GM19239 (cell line): Measurements from ENCODE around the gene TFAP2E.
A peak's percentile ranks its signal among the peaks of the same experiment; 100 is the strongest.
"Not testable (repeated sequence)": the region's sequence is repeated elsewhere in the genome, so short reads cannot be mapped to it uniquely, and the experiment has no call there.

ENCODE experiments used
- DNase-seq: peaks from one replicate; pipeline ENCODE4 v3.0.0; 2011; ENCODE audit warnings: low spot score; ENCODE audit not compliant: insufficient read length
- FAIRE-seq: peaks from 2 replicates; lab custom pipeline; 2011; peaks lifted over from hg19 to GRCh38; lab: Jason Lieb, UNC

TFAP2E gene

DNA sequence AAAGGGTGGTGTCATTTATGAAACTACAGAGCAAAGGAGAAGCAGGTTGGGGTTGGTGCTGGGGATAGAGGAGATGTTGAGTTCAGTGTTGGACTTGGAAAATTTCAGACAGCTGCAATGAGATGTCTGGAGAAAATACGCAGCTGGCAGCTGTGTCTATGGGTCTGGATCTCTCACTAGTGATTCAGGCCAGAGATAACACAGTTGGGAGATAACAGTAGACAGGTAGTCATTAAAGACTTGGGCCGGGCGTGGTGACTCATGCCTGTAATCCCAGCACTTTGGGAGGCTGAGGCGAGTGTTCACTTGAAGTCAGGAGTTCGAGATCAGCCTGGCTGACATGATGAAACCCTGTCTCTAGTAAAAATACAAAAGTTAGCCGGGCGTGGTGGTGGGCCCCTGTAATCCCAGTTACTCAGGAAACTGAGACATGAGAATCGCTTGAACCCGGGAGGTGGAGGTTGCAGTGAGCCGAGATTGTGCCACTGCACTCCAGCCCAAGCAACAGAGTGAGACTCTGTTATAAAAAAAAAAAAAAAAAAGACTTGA, 2.5 kb upstream of the TFAP2E start:
- DNase-seq (no peak), FAIRE-seq (no peak)

DNA sequence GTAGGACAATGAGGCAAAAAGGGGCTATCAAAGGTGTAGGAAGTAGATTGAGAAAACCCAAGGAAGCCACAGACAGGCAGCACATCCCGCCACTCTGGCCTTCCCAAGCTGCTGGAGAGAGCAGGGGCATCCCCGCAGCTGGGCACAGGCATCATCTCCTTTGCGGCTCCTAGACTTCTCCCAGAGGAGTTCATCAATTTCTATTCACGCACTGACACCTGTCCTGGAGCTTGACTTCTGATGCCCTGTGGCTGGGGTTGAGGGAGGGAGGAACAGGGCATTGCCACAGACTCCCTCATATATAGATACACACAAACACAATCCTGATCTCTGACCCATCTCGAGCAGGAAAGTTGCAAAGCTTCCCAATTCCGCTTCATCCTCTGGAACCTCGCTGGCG, 1.9 kb upstream of the TFAP2E start:
- FAIRE-seq, result no peak
- DNase-seq, result no peak

DNA sequence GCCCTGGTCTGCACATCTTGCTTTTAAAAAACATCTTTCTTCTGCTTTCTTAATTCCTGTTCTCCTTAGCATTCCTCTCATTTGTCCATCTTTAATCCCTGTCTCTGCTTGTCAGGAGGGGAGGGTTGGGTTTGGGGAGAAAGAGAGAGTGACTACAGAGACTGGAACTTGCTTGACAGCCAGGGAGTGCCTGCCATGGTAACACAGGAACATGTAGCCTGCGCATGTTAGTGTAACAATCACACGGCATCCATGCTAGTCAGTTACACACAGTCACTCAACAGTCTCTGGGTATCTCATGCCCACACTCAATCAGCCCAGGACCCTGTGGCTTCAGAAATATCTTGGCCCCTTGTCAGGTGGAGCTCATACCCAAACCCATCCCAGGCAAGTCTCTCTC, 818 bp upstream of the TFAP2E start:
- DNase-seq, result no peak

DNA sequence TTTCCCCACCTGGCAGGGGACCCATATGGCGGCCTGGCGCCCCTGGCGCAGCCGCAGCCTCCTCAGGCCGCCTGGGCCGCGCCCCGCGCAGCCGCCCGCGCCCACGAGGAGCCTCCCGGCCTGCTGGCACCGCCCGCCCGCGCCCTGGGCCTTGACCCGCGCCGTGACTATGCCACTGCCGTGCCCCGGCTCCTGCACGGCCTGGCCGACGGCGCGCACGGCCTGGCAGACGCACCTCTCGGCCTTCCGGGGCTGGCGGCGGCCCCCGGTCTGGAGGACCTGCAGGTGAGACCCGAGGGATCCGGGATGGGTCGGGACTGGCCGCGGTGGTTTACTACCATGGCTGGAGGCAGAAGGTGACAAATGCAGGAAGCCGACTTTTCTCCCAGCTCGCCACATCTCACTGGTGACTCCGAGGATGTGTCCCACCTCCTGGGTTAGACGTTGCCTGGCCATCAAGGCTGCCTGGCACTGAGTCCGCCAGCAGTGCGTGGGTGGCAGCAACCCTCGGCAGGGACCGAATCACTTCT, 1.1 kb downstream of the TFAP2E start:
- DNase-seq (no peak), FAIRE-seq (no peak)

More for the DNA sequence above, 818 bp upstream of the TFAP2E start:
- no peak for FAIRE-seq

DNA sequence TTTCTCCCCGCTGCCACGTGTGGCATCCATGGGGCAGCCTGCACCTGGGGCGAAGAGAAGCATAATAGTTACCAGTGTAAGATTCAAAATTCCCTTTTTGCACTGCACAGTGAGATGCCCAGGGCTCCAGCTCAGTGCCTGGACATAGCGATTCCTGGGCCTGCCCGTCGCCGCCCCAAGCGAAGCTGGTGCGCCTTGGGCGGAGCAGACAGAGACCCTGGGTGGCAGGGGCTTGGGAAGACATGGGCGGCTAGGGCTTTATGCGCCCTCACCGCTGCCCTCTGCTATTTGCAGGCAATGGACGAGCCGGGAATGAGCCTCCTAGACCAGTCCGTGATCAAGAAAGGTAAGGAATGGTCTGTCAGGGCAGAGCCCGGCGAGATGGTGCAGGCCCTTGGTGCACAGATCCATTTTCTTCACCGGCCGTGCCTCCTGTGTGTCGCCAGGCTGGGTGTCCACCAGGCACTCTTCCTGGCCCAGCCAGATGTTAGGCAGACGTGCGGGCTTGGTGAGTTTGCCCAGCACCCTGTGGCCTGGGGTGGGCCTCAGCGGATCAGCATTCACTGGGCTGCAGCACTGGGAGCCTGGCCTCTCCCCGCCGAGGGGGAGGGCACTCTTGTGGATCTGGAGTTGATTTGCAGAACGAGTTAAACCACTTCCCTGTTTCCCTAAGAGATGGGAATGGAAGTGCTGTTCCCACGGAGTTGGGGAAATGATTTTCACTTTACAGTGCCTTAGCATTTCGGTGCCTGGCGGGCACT, 1.7 kb downstream of the TFAP2E start:
- FAIRE-seq (no peak), DNase-seq (no peak)

DNA sequence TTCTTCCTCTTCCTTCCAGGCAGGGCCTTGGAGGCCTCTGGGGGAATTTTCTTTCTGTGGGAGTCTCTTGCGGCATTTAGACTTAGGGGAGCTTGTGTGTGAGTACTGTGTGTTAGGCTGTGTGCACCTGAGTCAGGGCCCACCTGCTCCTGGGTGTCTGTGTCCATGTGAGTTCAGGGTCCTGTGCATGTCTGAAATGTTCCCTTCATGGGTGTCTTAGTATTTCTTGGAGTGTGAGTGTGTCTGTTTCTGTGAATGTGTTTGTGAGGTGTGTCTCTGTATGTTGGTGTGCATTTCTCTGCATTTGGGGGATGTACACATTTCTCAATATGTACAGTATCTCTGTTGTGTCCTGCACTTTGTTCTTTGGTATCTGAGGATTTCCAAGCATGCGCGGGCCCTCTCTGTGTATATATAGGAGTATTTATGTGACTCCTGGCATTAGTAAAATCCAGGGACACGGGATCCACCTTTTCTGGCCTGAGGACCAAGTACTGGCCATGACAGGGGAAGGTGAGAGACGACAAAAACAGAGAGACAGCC, 2.4 kb downstream of the TFAP2E start:
- DNase-seq (no peak), FAIRE-seq (no peak)

DNA sequence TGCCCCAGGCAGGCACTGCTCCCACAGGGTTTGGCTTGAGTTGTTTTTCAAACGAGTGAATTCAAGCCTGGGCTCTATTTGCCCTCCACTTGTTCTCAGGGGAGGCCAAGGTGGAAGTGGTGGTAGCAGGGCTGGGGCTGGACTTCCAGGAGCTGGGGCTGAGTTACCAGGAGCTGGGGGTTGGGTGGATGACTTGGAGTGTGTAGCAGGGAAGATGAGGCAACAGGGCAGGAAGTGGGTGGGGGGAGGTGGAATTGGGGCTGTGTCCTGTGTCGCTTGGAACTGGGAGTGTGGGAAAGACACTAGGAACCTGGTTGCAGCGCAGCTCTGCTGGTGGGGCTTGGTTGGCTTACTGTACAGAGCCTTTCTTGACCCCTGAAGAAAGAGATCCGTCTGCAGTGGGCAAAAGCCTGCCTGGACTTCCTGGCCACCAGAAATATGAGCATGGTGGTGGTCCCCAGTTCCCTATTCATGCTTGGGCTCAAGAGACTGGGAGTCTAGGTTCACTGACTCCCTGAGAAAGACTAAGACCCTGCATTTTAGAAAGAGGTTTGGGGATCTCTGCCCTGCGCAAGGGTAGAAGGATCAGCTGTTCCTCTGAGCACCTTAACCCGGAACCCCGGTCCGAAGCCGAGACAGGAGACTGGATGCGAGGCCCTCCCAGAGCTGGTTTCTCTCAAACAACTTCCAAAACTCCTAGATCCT, 3.1 kb downstream of the TFAP2E start:
- DNase-seq, result no peak

DNA sequence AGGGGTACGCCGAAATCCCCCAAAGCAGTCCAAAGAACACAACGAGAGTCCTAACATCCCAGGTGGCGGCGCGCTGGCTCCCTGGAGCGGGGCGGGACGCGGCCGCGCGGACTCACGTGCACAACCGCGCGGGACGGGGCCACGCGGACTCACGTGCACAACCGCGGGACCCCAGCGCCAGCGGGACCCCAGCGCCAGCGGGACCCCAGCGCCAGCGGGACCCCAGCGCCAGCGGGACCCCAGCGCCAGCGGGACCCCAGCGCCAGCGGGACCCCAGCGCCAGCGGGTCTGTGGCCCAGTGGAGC, 3.6 kb downstream of the TFAP2E start:
- FAIRE-seq, DNase-seq: not testable (repeated sequence)

More for the DNA sequence above, 3.1 kb downstream of the TFAP2E start:
- no peak for FAIRE-seq

DNA sequence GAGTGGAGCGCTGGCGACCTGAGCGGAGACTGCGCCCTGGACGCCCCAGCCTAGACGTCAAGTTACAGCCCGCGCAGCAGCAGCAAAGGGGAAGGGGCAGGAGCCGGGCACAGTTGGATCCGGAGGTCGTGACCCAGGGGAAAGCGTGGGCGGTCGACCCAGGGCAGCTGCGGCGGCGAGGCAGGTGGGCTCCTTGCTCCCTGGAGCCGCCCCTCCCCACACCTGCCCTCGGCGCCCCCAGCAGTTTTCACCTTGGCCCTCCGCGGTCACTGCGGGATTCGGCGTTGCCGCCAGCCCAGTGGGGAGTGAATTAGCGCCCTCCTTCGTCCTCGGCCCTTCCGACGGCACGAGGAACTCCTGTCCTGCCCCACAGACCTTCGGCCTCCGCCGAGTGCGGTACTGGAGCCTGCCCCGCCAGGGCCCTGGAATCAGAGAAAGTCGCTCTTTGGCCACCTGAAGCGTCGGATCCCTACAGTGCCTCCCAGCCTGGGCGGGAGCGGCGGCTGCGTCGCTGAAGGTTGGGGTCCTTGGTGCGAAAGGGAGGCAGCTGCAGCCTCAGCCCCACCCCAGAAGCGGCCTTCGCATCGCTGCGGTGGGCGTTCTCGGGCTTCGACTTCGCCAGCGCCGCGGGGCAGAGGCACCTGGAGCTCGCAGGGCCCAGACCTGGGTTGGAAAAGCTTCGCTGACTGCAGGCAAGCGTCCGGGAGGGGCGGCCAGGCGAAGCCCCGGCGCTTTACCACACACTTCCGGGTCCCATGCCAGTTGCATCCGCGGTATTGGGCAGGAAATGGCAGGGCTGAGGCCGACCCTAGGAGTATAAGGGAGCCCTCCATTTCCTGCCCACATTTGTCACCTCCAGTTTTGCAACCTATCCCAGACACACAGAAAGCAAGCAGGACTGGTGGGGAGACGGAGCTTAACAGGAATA, 4.2 kb downstream of the TFAP2E start:
- DNase-seq, result peak; percentile 93
- FAIRE-seq, result peak; percentile 84

DNA sequence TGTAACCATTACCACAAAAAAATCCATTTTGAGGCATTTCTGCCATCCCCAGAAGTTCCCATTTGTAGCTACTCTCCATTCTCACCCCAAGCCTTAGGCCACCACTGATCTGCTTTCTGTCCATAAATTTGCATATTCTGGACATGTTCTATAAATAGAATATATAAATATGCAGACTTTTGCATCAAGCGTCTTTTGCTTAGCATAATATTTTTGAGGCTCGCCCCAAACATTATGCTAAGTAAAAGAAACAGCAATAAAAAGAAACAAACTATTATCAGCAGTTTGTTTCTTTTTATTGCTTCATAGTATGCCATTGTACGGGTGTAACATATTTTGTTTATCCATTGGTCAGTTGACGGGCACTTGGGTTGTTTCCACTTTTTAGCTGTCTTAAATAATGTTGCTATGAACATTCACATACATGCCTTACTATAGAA, 7.9 kb downstream of the TFAP2E start:
- DNase-seq, result no peak
- no peak for FAIRE-seq

DNA sequence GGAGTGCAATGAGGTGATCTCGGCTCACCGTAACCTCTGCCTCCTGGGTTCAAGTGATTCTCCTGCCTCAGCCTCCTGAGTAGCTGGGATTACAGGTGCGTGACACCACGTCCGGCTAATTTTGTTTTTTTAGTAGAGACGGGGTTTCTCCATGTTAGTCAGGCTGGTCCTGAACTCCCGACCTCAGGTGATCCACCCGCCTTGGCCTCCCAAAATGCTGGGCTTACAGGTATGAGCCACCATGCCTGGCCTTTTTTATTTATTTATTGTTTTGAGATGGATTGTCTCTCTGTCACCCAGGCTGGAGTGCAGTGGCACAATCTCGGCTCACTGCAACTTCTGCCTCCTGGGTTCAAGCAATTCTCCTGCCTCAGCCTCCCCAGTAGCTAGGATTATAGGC, 8.5 kb downstream of the TFAP2E start:
- not testable (repeated sequence) for FAIRE-seq

DNA sequence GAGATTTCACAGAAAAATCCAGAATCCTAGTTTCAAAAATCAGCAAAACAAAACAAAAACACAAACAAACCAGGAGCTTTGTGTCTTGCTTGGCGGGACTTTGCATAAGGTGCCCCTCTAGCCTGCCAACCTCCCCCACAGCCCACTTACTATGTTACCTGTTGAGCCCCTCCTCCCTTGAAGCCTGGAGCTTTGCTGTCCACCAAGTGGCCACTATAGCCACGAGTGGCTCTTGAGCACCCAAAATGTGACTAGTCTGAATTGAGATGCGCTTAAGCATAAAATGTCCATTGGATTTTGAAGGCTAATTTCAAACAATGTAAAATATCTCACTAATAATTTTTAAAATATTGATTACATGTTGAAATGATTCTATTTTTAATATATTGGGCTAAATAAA, 12.2 kb downstream of the TFAP2E start:
- DNase-seq, result no peak
- no peak for FAIRE-seq

More for the DNA sequence above, 8.5 kb downstream of the TFAP2E start:
- DNase-seq, result not testable (repeated sequence)

DNA sequence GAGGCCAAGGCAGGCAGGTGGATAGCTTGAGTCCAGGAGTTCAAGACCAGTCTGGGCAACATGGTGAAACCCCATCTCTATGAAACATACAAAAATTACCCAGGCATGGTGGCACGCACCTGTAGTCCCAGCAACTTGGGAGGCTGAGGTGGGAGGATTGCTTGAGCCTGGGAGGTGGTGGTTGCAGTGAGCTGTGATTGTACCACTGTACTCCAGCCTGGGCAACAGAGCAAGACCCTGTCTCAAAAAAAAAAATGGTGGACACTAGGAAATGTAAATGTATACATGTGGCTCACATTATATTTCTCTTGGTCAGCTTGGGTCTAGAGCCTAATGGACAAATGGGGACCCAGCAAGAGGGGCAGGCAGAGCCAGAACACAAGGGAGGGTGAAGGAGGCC, 12.7 kb downstream of the TFAP2E start:
- DNase-seq, FAIRE-seq: not testable (repeated sequence)

DNA sequence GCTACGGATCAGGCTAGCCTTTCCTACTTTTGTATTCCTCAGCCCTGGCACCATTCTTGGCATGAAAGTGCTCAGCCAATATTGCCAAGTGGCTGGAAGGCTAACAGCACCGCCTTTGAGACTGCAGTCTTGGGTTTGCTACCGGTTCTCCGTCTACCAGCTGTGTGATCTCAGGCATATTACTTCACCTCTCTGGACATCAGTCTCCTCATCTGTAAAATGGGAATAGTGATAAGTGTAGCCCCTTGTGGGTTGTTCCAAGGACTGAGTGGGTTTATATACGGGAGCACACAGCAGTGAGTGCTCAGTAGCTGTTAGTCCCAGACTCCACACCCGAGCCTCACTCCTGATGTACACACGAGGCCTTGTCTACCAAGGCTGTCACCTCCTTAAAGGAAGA, 13.7 kb downstream of the TFAP2E start:
- FAIRE-seq (no peak), DNase-seq (no peak)

DNA sequence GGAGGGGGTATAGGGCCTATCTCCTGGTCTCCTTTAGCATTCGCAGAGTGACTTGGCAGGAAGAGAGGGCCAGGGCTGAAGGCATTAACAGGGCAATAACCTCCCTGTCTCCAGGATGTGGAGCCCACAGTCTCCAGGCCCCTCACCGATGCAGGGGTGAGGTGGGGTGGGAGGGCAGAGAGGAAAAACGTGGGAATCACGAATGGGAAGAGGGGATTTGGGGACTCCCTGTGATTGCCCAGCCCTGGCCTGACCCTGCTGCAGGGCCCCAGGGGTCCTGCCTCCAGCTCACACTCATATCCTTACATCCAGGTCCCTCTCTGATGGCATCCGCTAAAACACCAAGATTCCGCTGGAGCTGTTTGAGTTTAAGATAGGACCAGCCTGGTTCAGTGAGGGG, 14.6 kb downstream of the TFAP2E start:
- no peak for DNase-seq
- FAIRE-seq, result no peak

DNA sequence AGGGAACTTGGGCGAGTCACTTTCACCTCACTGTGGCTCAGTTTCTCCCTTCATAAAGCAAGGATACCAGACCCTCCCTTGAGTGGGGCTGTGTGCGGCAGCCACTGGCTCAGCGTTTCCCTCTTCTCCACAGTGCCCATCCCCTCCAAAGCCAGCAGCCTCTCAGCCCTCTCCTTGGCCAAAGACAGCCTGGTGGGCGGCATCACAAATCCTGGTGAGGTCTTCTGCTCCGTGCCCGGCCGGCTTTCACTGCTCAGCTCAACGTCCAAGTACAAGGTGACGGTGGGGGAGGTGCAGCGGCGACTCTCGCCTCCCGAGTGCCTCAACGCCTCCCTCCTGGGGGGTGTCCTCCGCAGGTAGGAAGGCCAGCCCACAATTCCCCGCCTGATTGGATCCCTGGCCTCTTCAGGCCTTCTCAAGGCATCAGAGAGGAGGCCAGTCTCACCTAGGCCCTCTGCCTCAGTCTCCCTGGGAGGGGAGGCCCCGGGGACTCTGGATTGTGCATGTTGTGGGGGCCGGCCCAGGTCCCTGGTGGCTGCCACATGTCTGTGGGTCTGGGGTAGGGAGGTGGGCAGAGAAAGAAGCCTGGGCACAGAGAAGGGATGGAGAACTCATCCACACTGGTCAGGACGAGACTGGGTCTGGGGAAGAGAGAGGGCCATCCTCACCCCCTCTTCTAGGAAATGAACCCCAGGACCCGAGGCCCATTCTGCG, 15.2 kb downstream of the TFAP2E start:
- no peak for FAIRE-seq

DNA sequence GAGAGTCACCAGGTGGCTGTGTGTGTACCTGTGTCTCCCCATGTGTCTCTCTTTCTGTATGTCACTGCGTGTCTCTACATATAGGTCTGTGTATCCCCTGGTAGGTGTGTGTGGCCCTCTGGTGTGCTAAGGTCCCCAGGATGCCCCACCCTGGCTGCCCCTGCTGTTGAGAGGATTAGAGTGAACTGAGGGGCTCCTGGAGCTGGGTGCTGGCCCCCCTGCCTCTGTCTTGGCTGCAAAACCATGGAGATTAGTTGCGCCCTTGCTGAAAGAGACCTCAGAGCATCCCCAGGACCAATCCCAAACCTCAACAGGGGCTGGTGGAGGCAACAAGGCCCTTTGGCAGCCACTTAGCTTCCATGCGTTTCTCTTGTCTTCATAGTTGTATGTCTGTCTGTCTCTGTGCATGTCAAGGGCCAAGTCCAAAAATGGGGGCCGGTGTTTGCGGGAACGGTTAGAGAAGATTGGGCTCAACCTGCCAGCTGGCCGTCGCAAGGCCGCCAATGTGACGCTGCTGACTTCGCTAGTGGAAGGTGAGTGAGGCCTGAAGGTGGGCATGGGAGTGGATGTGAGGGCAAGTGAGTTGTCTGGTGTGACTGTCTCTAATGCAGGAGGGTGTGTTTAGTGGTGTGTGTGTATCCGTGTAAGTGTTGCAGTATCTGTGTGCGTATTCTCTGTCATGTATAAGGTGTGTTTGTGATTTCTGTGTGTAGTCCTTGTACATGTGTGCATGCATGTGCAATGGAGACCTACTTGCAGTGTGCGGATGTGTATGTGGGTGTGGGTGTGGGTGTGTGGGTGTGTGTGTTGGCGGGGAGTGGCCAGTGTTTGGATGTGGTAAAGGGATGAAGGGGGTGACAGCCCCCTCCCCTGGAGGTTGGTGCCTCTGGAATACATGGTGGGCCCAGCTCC, 16.7 kb downstream of the TFAP2E start:
- DNase-seq, result no peak
- FAIRE-seq, result no peak

More for the DNA sequence above, 15.2 kb downstream of the TFAP2E start:
- no peak for DNase-seq

DNA sequence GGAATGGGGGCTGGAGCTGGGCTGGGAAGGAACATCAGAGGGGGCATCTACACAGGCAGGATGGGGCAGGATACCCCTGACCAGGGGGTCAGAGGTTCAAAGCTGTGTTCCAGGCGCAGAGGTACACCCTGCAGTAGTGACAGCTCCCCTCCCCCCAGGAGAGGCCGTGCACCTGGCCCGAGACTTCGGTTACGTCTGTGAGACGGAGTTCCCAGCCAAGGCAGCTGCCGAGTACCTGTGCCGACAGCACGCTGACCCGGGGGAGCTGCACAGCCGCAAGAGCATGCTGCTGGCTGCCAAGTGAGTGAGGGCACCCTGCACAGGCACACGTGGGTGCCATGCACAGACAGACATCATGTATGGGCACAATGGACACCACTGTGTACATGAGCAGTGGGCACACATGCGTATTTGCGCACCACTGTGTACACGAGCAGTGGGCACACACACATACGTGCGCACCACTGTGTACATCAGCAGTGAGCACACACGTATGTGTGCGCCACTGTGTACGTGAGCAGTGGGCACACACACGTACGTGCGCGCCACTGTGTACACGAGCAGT, 17.4 kb downstream of the TFAP2E start:
- DNase-seq (no peak), FAIRE-seq (no peak)
